ENCODE results near the gene ABTB2. TPM values are rescaled to one million over a fixed set of nuclear protein-coding genes. Genes with fewer than 3 reads are reported as not detected.
"Not testable (repeated sequence)": the region's sequence is repeated elsewhere in the genome, so short reads cannot be mapped to it uniquely, and the experiment has no call there.

ABTB2 gene
- total RNA-seq, 2 experiments from 2014 or later, result 0.06 to 0.09 TPM

DNA sequence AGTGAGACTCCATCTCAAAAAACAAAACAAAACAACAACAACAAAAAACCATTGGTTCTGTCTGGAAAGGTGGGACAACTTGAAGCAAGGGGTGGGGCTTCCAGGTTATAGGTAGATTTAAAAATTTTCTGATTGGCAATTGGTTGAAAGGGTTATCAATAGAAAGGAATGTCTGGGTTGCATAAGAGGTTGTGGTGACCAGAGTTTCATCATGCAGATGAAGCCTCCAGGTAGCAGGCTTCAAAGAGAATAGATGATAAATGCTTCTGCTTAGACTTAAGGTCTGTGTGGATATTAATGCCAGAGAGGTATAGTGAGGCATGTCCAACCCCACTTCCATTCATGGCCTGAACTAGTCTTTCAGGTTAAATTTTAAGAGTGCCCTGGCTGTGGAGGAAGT is 135.8 kb downstream of the ABTB2 start:
- no peaks in the 10 kb centered on the region for H4K20me1 ChIP-seq (ENCODE audit: insufficient read depth, low read length)
- TF ChIP-seq, protein P1, sequence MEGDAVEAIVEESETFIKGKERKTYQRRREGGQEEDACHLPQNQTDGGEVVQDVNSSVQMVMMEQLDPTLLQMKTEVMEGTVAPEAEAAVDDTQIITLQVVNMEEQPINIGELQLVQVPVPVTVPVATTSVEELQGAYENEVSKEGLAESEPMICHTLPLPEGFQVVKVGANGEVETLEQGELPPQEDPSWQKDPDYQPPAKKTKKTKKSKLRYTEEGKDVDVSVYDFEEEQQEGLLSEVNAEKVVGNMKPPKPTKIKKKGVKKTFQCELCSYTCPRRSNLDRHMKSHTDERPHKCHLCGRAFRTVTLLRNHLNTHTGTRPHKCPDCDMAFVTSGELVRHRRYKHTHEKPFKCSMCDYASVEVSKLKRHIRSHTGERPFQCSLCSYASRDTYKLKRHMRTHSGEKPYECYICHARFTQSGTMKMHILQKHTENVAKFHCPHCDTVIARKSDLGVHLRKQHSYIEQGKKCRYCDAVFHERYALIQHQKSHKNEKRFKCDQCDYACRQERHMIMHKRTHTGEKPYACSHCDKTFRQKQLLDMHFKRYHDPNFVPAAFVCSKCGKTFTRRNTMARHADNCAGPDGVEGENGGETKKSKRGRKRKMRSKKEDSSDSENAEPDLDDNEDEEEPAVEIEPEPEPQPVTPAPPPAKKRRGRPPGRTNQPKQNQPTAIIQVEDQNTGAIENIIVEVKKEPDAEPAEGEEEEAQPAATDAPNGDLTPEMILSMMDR (conservative IDR thresholded peaks at IDR 0.05; ENCODE audit: low read length), result no peak
- no peak for TF ChIP-seq EZH2phosphoT487 (IDR thresholded peaks at IDR 0.05; ENCODE audit: borderline replicate concordance, low read depth, low read length)
- no peaks in the 10 kb centered on the region for H3K9me3 ChIP-seq (ENCODE audit: low read length)
- intact Hi-C loops (cut with micrococcal nuclease; ENCODE audit: unreplicated experiment), result no loop called here
- H3K9me2 ChIP-seq (ENCODE audit: insufficient read depth, low read length), result no peaks in the 10 kb centered on the region
- no peak for DNase-seq (ENCODE audit: low spot score)
- no TSS peak for BruUV-seq (replicated peaks)
- no peaks in the 10 kb centered on the region for H3K4me1 ChIP-seq (ENCODE audit: insufficient read depth, low read length, poor library complexity, severe bottlenecking)
- POLR2A ChIA-PET, result interaction anchor here (0.6 kb wide), 1 partner anchor 199 kb away, joined by 4 read pairs; no protein-coding TSS in a partner anchor
- no peak overlapping the region for H3K27ac ChIP-seq (ENCODE audit: low read depth, low read length, poor library complexity, severe bottlenecking)
- CTCF ChIA-PET (ENCODE audit: unreplicated experiment), result no interaction called here
- no peak overlapping the region for H3K4me3 ChIP-seq (ENCODE audit: low read depth, low read length, poor library complexity, severe bottlenecking)
- no peak overlapping the region for H3K4me2 ChIP-seq (ENCODE audit: low read length)
- H2AFZ ChIP-seq (ENCODE audit: low read length), result no peak overlapping the region
- no peaks in the 10 kb centered on the region for H3K36me3 ChIP-seq (ENCODE audit: insufficient read depth, low read length)
- H3K79me2 ChIP-seq (ENCODE audit: insufficient read depth, low read depth, low read length), result no peaks in the 10 kb centered on the region

DNA sequence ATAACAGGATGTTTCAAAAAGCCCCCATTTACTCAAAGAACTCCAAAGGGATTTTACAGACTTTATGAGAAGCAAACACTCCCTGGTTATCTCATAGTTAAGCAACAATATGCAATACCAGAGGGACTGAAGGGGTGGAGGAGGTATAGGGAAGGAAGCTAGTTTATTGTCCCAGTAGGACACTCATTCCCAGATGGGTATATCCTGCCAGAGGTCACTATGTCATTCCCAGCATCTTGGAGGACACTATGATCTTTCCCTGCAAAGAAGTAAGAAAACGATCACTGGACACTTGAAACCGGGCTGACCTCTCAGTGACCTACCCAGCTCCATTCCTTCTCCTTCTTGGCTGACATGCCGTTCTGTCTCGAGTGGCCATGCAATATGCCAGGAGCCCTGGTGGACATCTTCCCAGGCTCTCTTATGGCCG is 137.9 kb downstream of the ABTB2 start:
- no peaks in the 10 kb centered on the region for H3K36me3 ChIP-seq (ENCODE audit: insufficient read depth, low read length)
- H3K27ac ChIP-seq (ENCODE audit: low read depth, low read length, poor library complexity, severe bottlenecking), result no peak overlapping the region
- BruUV-seq (replicated peaks), result no TSS peak
- CTCF ChIA-PET (ENCODE audit: unreplicated experiment), result no interaction called here
- H3K79me2 ChIP-seq (ENCODE audit: insufficient read depth, low read depth, low read length), result no peaks in the 10 kb centered on the region
- TF ChIP-seq, protein P1 (conservative IDR thresholded peaks at IDR 0.05; ENCODE audit: low read length), result no peak
- no peak for TF ChIP-seq EZH2phosphoT487 (IDR thresholded peaks at IDR 0.05; ENCODE audit: borderline replicate concordance, low read depth, low read length)
- no peaks in the 10 kb centered on the region for H4K20me1 ChIP-seq (ENCODE audit: insufficient read depth, low read length)
- POLR2A ChIA-PET, result interaction anchor here (0.6 to 0.9 kb wide), 2 partner anchors 19 to 203 kb away, joined by 3 to 5 read pairs; no protein-coding TSS in a partner anchor
- no peak overlapping the region for H3K4me3 ChIP-seq (ENCODE audit: low read depth, low read length, poor library complexity, severe bottlenecking)
- H3K9me2 ChIP-seq (ENCODE audit: insufficient read depth, low read length), result no peaks in the 10 kb centered on the region
- H3K4me2 ChIP-seq (ENCODE audit: low read length), result no peak overlapping the region
- DNase-seq (ENCODE audit: low spot score), result no peak
- no peaks in the 10 kb centered on the region for H3K4me1 ChIP-seq (ENCODE audit: insufficient read depth, low read length, poor library complexity, severe bottlenecking)
- intact Hi-C loops (cut with micrococcal nuclease; ENCODE audit: unreplicated experiment), result no loop called here
- H3K9me3 ChIP-seq (ENCODE audit: low read length), result no peaks in the 10 kb centered on the region
- H2AFZ ChIP-seq (ENCODE audit: low read length), result no peak overlapping the region

DNA sequence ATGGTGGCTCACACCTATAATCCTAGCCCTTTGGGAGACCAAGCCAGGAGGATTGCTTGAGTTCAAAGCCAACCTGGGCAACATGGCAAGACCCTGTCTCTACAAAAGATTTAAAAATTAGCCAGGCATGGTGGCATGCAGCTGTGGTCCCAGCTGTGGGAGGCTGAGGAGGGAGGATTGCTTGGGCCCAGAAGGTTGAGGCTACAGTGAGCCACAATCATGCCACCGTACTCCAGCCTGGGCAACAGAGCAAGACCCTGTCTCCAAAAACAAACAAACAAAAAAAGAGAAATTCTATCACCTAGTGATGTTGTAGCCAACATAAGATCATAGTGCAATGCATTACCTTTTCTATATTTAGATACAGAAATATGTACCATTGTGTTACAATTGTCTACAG is 138.5 kb downstream of the ABTB2 start:
- ChIA-PET CTCF (ENCODE audit: unreplicated experiment) (no interaction called here), POLR2A (interaction anchor here (0.6 to 0.7 kb wide), 2 partner anchors 610 to 1208 kb away, joined by 3 to 8 read pairs; no protein-coding TSS in a partner anchor)
- TF ChIP-seq EZH2phosphoT487 (IDR thresholded peaks at IDR 0.05; ENCODE audit: borderline replicate concordance, low read depth, low read length), result no peak
- TF ChIP-seq, protein P1 (conservative IDR thresholded peaks at IDR 0.05; ENCODE audit: low read length), result no peak
- Histone ChIP-seq H3K79me2 (ENCODE audit: insufficient read depth, low read depth, low read length) (no peaks in the 10 kb centered on the region), H3K4me1 (ENCODE audit: insufficient read depth, low read length, poor library complexity, severe bottlenecking) (no peaks in the 10 kb centered on the region), H3K9me2 (ENCODE audit: insufficient read depth, low read length) (no peaks in the 10 kb centered on the region), H3K4me2 (ENCODE audit: low read length) (no peak overlapping the region), H3K36me3 (ENCODE audit: insufficient read depth, low read length) (no peaks in the 10 kb centered on the region), H3K9me3 (ENCODE audit: low read length) (no peaks in the 10 kb centered on the region), H2AFZ (ENCODE audit: low read length) (no peak overlapping the region), H3K27ac (ENCODE audit: low read depth, low read length, poor library complexity, severe bottlenecking) (no peak overlapping the region), H4K20me1 (ENCODE audit: insufficient read depth, low read length) (no peaks in the 10 kb centered on the region), H3K4me3 (ENCODE audit: low read depth, low read length, poor library complexity, severe bottlenecking) (no peak overlapping the region)
- intact Hi-C loops (cut with micrococcal nuclease; ENCODE audit: unreplicated experiment), result no loop called here
- DNase-seq (ENCODE audit: low spot score), result no peak
- no TSS peak for BruUV-seq (replicated peaks)

DNA sequence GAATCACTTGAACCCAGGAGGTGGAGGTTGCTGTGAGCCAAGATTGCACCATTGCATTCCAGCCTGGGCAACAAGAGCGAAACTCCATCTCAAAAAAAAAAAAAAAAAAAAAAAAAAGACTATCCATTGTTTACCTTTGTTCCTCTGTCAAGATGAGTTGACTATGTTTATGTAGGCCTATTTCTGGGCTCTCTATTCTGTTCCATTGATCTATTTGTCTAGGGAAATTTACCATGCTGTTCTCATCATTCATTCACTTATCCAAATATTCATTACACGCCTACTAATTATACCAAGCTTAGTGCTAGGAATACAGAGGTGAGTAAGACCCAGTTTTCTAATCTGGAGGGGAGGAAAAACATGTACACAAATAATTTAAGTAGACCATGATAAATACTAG is 139.1 kb downstream of the ABTB2 start:
- H3K9me2 ChIP-seq (ENCODE audit: insufficient read depth, low read length); H3K4me2 ChIP-seq (ENCODE audit: low read length); DNase-seq (ENCODE audit: low spot score); H3K4me3 ChIP-seq (ENCODE audit: low read depth, low read length, poor library complexity, severe bottlenecking); H3K27ac ChIP-seq (ENCODE audit: low read depth, low read length, poor library complexity, severe bottlenecking); H3K4me1 ChIP-seq (ENCODE audit: insufficient read depth, low read length, poor library complexity, severe bottlenecking); H4K20me1 ChIP-seq (ENCODE audit: insufficient read depth, low read length); H3K79me2 ChIP-seq (ENCODE audit: insufficient read depth, low read depth, low read length); H2AFZ ChIP-seq (ENCODE audit: low read length); BruUV-seq (replicated peaks); H3K36me3 ChIP-seq (ENCODE audit: insufficient read depth, low read length); CTCF ChIA-PET (ENCODE audit: unreplicated experiment); H3K9me3 ChIP-seq (ENCODE audit: low read length); intact Hi-C loops (cut with micrococcal nuclease; ENCODE audit: unreplicated experiment): not testable (repeated sequence)
- POLR2A ChIA-PET, result interaction anchor here (0.6 to 0.7 kb wide), 2 partner anchors 610 to 1208 kb away, joined by 3 to 8 read pairs; no protein-coding TSS in a partner anchor
